GM23338 (cell line): ENCODE measurements around the gene TSPAN5. TPM values are rescaled to one million over a fixed set of nuclear protein-coding genes. Genes with fewer than 3 reads are reported as not detected.

ENCODE experiments used
- ATAC-seq: fragments of 200-7000 bp; cut with Tn5 transposase; 3 replicates; pipeline ENCODE4 v1.9.1; 2020
- DNase-seq: peaks from one replicate; pipeline ENCODE4 v3.0.0-alpha.2; 2015; ENCODE audit warnings: low spot score
- H2AFZ ChIP-seq: fragments of 200-600 bp; sonication (generic); 2 replicates; pipeline ENCODE4 v1.8.0; 2016; ENCODE audit warnings: antibody characterized with exemption, mild to moderate bottlenecking, moderate library complexity
- H3F3A ChIP-seq: fragments of 200-600 bp; sonication (generic); replicated peaks from 2 replicates; pipeline ENCODE4 v1.8.0; 2017; ENCODE audit warnings: antibody characterized with exemption, mixed run types, low read depth
- H3K27ac ChIP-seq: fragments of 200-600 bp; sonication (generic); 2 replicates; pipeline ENCODE4 v1.6.1; 2016; ENCODE audit warnings: low read depth
- H3K27me3 ChIP-seq: fragments of 200-600 bp; sonication (generic); 2 replicates; pipeline ENCODE4 v1.8.0; 2016; ENCODE audit warnings: mild to moderate bottlenecking, mixed run types, moderate library complexity; ENCODE audit not compliant: insufficient read depth
- H3K36me3 ChIP-seq: fragments of 200-600 bp; sonication (generic); 2 replicates; pipeline ENCODE4 v1.8.0; 2016; ENCODE audit warnings: mild to moderate bottlenecking; ENCODE audit not compliant: insufficient read depth
- H3K4me1 ChIP-seq: fragments of 200-600 bp; sonication (generic); 2 replicates; pipeline ENCODE4 v1.8.0; 2016; ENCODE audit warnings: mild to moderate bottlenecking, moderate library complexity; ENCODE audit not compliant: insufficient read depth
- H3K4me2 ChIP-seq: fragments of 200-600 bp; sonication (generic); 2 replicates; pipeline ENCODE4 v1.7.1; 2017; ENCODE audit warnings: mixed run types
- H3K4me3 ChIP-seq: fragments of 200-600 bp; sonication (generic); 2 replicates; pipeline ENCODE4 v1.6.1; 2016; ENCODE audit warnings: mixed run types
- H3K79me2 ChIP-seq: fragments of 200-600 bp; sonication (generic); replicated peaks from 2 replicates; pipeline ENCODE4 v1.8.0; 2017; ENCODE audit warnings: mild to moderate bottlenecking; ENCODE audit not compliant: insufficient read depth
- H3K9me2 ChIP-seq: fragments of 200-600 bp; sonication (generic); 2 replicates; pipeline ENCODE4 v1.8.0; 2017; ENCODE audit not compliant: insufficient read depth
- H4K20me1 ChIP-seq: fragments of 200-600 bp; sonication (generic); replicated peaks from 2 replicates; pipeline ENCODE4 v1.8.0; 2017; ENCODE audit warnings: mild to moderate bottlenecking; ENCODE audit not compliant: insufficient read depth
- H3K27ac Mint-ChIP-seq: 2 replicates; pipeline ENCODE4 v1.8.0; 2020; ENCODE audit warnings: inconsistent platforms, mild to moderate bottlenecking, moderate library complexity, mixed read lengths
- H3K27me3 Mint-ChIP-seq: 3 replicates; pipeline ENCODE4 v1.8.0; 2022; ENCODE audit warnings: low read depth, mild to moderate bottlenecking, moderate library complexity, mixed read lengths, inconsistent platforms; ENCODE audit not compliant: insufficient read depth, poor library complexity
- H3K36me3 Mint-ChIP-seq: 3 replicates; pipeline ENCODE4 v1.8.0; 2021; ENCODE audit warnings: low read depth, mild to moderate bottlenecking, inconsistent platforms, moderate library complexity, mixed read lengths
- H3K4me1 Mint-ChIP-seq: 3 replicates; pipeline ENCODE4 v1.8.0; 2020; ENCODE audit warnings: mild to moderate bottlenecking, inconsistent platforms, mixed read lengths
- H3K4me3 Mint-ChIP-seq: 3 replicates; pipeline ENCODE4 v1.8.0; 2021; ENCODE audit warnings: moderate library complexity, mild to moderate bottlenecking, inconsistent platforms, mixed read lengths
- H3K9me3 Mint-ChIP-seq: 3 replicates; pipeline ENCODE4 v1.8.0; 2020; ENCODE audit warnings: moderate library complexity, mild to moderate bottlenecking, inconsistent platforms, mixed read lengths
- EZH2phosphoT487 ChIP-seq: fragments of 200-600 bp; sonication (generic); IDR thresholded peaks from one replicate; pipeline ENCODE4 v1.8.1; 2018; ENCODE audit warnings: antibody characterized with exemption; ENCODE audit not compliant: unreplicated experiment
- STAT1 ChIP-seq: IDR thresholded peaks from one replicate; pipeline ENCODE4 v1.6.1; 2016; ENCODE audit warnings: antibody characterized with exemption; ENCODE audit not compliant: unreplicated experiment
- ZNF331 ChIP-seq: fragments of 250-450 bp; sonication (Bioruptor Pico); IDR thresholded peaks from 2 replicates; pipeline ENCODE4 v1.5.0; 2020; ENCODE audit warnings: low read depth, mild to moderate bottlenecking, moderate library complexity
- ZNF462 ChIP-seq: fragments of 250-450 bp; sonication (Bioruptor Pico); IDR thresholded peaks from 2 replicates; pipeline ENCODE4 v1.5.0; 2020; ENCODE audit warnings: mild to moderate bottlenecking, moderate library complexity
- polyA plus RNA-seq: library from polyadenylated mRNA; unstranded; fragments of >200 nt; fragmentation: Nextera tagmentation; extraction: Ambion mirVana; gene quantifications from 2 replicates; pipeline ENCODE4 v1.2.1, GENCODE V29; 2016
- total RNA-seq: library from RNA; depleted of rRNA; stranded (reverse); fragments of >200 nt; shearing (Covaris generic); gene quantifications from 2 replicates; pipeline ENCODE4 v1.2.3, GENCODE V29; 2014

TSPAN5 gene
- total and polyA plus RNA-seq, 2 experiments from 2014 or later = 18.6 to 21.5 TPM

- Histone ChIP-seq H3K9me2 (peaks cover 13% of the 10 kb centered on the region), H3K27ac (no peak overlapping the region), H2AFZ (no peak overlapping the region), H3K27me3 (no peaks in the 10 kb centered on the region), H3F3A (no peaks in the 10 kb centered on the region), H3K4me1 (peaks cover 10% of the 10 kb centered on the region), H3K4me2 (no peak overlapping the region), H3K4me3 (no peak overlapping the region), H3K79me2 (no peaks in the 10 kb centered on the region), H4K20me1 (no peaks in the 10 kb centered on the region), H3K36me3 (no peaks in the 10 kb centered on the region)
- ATAC-seq = no peak
- TF ChIP-seq EZH2phosphoT487 = no peak
- TF ChIP-seq STAT1 = no peak
- no peak overlapping the region for H3K4me3 Mint-ChIP-seq
- H3K27ac Mint-ChIP-seq = no peak overlapping the region
- peaks cover 2% of the 10 kb centered on the region for H3K27me3 Mint-ChIP-seq
- peaks cover 11% of the 10 kb centered on the region for H3K4me1 Mint-ChIP-seq
- no peak for DNase-seq
- no peaks in the 10 kb centered on the region for H3K36me3 Mint-ChIP-seq
- no peaks in the 10 kb centered on the region for H3K9me3 Mint-ChIP-seq
Observed at GRCh38 chr4:98687876-98688275, 29.5 kb upstream of the TSPAN5 start.

GRCh38 chr4:98686847-98687246 is 28.4 kb upstream of the TSPAN5 start:
- no peaks in the 10 kb centered on the region for H3K9me3 Mint-ChIP-seq
- Histone ChIP-seq H3K36me3 (no peaks in the 10 kb centered on the region), H3K9me2 (peaks cover 13% of the 10 kb centered on the region), H3K27me3 (no peaks in the 10 kb centered on the region), H3K4me1 (peaks cover 10% of the 10 kb centered on the region), H3K4me2 (no peak overlapping the region), H3K79me2 (no peaks in the 10 kb centered on the region), H3K4me3 (no peak overlapping the region), H3F3A (no peaks in the 10 kb centered on the region), H3K27ac (no peak overlapping the region), H2AFZ (no peak overlapping the region), H4K20me1 (no peaks in the 10 kb centered on the region)
- no peaks in the 10 kb centered on the region for H3K36me3 Mint-ChIP-seq
- no peak for DNase-seq
- H3K27me3 Mint-ChIP-seq = peaks cover 2% of the 10 kb centered on the region
- no peak overlapping the region for H3K4me3 Mint-ChIP-seq
- no peak overlapping the region for H3K27ac Mint-ChIP-seq
- TF ChIP-seq ZNF462 (CRISPR knock-in tag) (no peak), ZNF331 (CRISPR knock-in tag) (no peak)
- ATAC-seq = no peak
- H3K4me1 Mint-ChIP-seq = peaks cover 11% of the 10 kb centered on the region
